ENCODE measurements around the gene CBFA2T3.

Gene CBFA2T3

DNA sequence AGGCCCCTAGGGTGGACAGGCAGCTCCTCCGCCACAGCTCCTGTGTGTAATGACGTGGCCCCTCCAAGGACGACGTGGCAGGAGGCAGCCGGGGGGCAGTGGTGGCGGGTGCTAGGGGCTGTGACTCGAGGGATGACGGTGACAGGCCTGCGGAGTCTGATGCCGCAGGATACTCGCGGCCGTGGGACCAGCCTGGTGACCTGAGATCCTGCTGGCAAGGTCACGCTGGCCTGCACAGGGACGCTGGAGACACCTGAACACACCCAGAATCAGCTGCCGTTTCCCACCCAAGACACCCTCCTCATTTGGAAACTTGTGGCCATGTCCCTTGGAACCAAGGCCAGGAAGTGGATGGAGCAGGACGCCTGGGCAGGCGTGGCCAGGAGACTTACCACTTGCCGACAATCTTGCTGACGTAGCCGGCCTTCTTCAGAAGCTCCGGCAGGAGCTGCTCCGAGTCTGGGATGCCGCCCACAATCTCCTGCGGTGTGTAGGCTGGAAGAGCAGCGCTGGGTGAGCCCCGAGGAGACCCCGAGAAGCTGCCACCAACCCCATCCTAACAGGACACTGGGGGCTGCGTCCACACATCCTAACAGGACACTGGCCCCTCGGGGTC, 136.3 kb downstream of the CBFA2T3 start:
- no peak for DNase-seq (ENCODE audit: low read depth in 2 of 2)

DNA sequence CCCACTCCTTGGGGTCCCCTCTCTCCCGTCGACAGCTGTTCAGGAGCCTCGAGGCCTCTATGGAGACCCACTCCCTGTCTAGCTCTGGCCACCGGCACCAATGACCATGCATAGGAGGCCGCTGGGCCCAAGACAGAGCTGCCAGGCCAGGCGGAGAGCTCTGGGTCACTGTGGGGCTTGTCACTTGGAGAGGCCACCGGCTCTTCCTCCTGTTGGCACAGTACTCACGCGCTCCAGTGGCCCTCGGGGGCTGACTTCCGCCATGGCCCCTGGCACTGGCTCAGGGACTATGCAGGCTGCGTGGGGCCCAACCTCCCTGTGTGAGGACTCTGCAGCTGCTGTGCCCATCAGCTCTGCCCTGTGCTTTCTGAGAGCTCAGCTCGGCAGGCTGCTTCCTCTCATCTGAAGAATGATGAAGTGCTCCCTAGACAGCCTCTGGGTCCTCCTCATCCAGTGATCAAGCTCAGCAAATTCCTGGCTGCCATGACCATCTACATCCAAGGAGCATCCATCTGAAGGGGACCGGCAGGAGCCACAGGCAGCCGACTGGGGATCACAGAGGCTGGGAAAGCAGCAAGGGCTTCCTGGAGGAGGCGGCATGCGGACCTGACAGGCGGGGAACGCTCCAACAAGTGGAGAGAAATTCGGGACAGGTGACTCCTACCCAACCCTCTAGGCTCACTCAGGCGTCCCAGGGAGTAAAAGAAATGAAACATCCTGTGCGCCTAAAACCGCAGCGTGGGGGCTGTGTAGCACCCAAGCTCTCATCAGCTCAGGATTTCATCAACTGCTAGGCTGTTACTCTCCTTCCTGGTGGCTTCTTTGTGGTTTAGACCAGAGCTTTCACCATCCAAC, 137.0 kb downstream of the CBFA2T3 start:
- DNase-seq (ENCODE audit: low read depth in 2 of 2) = no peak

DNA sequence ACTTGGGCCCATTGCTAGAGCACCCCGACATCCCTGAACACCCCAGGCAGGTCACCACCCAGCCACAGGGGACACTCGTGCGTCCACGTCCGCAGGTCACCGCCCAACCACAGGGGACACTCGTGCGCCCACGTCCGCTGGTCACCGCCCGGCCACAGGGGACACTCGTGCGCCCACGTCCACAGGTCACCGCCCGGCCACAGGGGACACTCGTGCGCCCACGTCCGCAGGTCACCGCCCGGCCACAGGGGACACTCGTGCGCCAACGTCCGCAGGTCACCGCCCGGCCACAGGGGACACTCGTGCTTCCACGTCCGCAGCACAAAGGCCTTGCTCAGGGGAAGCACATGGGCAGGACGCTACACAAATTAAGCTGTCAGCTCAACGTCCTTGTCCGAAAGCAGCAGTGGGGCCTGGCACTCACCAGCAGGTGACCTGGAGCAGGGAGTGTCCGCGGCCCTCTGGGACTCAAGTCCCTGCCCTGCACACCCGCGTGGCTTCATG, 137.9 kb downstream of the CBFA2T3 start:
- DNase-seq (ENCODE audit: low read depth in 2 of 2) = no peak

DNA sequence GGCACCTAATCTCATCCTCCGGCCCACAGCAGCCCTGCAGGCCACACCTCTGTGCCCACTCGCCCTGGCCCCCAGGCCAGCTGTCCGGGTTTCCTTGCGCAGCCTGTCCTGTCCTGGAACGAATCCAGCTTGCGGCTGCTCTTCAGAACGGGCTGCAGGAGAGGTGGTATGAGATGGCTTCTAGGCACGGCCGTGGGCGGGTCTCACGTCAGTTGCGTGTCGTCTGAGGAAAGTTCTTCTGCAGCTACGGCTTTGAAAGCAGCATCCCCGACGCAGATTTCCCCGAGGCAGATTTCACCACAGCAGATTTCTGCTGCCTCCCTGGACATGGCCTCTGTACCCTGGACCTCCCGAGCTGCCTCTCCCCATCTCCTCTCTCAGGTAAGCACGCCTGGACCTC, 138.4 kb downstream of the CBFA2T3 start:
- DNase-seq (ENCODE audit: low read depth in 2 of 2) = no peak

DNA sequence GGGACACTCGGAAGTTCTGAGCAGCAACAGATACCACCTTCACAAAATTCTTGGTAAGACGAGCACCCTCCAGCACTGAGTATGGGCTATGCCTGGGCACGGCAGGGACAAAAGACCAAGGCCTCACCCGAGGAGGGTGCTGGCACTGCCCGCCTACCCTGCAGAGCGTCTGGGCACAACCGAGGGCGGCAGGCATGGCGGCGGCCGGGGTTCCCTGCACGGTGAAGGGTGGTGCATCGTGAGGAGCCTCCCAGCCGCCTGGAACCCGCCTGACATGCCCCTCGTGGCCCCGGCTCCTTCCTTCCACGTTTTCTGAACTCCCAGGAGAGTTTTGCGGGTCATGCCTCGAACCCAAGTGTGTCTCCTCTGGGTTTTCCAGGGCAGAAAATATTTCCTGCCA, 139.2 kb downstream of the CBFA2T3 start:
- no peak for DNase-seq (ENCODE audit: low read depth in 2 of 2)

DNA sequence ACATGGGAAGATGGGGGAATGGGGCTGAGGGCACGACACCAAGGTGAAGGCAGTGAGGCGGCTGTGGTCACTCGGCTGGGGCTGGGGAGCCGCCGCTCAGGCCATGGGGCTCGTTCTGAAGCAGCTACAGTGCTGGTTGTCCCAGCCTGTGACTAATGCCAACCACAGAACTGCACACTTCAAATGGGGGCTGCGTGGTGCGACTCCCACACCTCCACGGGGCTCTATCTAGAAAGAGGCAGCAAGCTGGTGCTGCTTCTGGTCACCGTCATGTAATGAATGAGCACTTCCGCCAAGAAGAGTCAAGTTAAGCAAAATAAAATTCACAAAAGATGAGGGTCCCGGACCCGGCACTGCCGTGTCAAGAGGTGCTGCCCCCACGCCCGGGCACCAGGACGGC, 140.2 kb downstream of the CBFA2T3 start:
- DNase-seq (ENCODE audit: low read depth in 2 of 2) = no peak

DNA sequence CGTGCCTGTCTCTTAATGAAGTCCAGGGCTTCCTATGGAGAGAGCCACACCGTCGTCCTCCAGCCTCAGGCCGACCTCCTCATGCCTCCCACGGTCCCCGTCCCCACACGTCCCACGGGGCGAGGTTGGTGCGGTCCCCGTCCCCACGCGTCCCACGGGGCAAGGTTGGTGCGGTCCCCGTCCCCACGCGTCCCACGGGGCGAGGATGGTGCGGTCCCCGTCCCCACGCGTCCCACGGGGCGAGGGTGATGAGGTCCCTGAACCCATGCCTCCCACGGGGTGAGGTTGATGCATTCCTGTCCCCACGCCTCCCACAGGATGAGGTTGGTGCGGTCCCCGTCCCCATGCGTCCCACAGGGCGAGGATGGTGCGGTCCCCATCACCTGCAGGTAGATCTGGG, 141.2 kb downstream of the CBFA2T3 start:
- DNase-seq (ENCODE audit: low read depth in 2 of 2) = no peak

DNA sequence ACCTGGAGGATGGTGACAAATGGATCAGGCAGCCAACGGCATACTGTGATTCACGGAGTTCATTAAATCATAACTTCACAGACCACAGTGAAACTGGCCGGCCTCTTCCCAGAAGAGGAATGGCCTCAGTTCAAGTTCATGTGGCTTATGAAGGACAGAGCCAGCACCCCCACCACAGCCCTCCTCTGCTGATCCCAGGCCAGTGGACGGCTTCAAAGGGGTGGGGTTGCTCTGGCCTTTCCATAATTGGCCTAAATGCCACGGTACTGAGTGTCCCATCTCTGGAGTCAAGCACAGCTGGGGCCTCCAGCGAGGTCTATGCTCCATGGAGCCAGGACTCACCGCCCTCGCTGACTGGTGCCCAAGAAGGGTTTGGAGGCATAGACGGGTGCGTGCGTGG, 141.6 kb downstream of the CBFA2T3 start:
- no peak for DNase-seq (ENCODE audit: low read depth in 2 of 2)

DNA sequence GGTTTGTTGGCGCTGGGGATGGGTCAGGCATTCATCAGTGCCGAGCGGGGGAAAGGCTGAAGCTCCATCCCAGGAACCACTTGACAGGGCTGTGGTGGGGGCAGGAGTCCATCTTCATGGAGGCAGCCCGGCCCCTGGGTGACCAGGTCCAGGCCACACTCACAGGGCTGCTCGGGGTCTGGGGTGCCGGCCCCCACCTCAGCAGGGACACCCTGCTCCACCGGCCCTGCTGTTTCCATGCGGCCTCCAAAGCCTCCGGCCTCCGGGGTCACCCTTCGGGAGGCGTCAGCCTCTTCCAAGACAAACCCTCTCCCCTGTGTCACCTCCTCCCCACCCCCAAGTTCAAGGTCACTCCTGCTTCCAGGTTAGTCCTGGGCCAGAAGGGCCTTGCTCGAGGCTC, 142.3 kb downstream of the CBFA2T3 start:
- no peak for DNase-seq (ENCODE audit: low read depth in 2 of 2)

DNA sequence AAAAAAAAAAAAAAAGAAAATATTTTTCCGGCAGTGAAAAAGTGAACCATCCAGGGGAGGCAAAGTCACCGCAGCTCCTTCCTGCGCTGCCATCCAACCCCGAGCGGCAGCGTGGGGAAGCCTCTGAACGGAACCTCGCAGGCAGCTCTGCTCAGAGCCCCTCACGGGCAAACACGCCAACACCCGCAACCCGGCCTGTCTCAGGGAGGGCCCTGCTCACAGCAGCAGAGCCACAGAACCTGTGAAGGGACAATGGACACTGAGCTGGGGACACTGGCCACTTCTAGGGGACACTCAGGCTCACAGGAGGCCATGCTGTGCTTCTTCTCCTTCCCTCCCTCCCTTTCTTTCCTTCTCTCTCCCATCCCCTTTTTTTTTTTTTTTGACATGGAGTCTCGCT, 143.9 kb downstream of the CBFA2T3 start:
- DNase-seq (ENCODE audit: low read depth in 2 of 2) = no peak

DNA sequence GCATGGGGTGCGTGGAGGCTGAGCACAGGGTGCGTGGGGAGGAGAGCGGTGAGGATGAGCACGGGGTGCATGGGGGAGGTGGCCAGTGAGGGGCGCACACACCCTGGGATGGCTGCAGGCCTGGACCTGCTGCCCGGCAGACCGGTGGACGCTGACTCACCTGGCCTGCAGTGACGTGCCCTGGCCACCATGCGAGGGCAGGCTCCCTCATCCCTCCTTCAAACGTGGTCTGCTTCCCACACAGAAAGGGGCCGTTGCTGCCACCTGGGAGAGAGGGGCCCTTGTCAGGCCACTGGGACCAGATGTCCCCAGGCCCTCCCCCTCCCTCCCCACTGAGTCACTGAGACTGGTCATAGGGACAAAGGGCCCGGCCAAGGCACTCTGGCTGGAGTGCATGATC, 145.2 kb downstream of the CBFA2T3 start:
- no peak for DNase-seq (ENCODE audit: low read depth in 2 of 2)

DNA sequence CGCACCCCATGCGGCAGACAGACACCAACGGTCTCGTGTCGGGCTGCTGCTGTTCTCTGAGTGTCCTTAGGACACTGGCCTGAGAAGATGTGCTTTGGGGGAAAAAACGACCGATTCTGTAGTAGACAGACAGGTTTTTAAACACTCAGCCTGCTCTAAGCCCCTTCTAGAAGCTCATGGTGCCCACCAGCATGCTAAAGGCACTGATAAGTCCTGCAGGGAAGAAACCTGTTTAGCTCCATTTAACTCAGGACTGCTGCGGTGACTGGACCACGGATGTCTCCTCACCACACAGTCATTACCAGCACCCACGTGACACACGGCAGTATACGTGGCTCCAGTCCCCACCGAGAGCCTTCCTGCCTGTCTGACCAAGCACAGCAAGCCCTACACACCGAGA, 146.2 kb downstream of the CBFA2T3 start:
- DNase-seq (ENCODE audit: low read depth in 2 of 2) = no peak

DNA sequence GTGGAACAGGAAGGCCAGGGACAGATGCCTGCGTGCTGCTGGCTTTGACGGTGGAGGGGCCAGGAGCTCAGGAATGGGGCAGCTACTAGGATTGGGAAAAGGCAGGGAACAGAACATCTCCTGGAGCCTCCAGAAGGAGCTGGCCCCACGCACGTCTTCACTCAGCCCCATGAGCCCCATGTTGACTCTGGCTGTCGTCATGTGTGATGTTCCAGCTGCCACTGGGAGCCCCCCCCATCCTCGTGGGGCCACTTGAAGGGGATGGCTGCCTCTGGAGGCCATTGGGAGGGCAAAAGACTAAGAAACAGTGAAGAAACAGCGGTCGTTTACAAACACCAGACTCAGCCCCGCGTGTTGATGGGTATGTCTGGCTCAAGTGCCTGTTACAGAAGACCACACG, 146.7 kb downstream of the CBFA2T3 start:
- DNase-seq (ENCODE audit: low read depth in 2 of 2) = no peak

DNA sequence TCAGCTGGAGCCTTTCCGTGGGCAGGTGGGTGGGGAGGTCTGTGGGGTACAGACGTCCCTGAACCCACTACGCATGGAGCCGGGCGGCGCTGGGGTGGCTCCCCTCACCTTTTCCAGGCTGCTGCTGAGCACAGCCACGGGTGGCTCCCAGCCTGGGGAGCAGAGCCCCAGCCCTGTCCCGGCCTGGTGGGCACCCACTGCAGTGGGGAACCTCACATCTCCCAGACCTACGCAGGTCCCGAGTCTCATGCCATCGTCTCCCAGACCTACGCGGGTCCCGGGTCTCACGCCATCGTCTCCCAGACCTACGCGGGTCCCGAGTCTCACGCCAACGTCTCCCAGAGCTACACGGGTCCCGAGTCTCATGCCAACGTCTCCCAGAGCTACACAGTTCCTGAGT, 148.3 kb downstream of the CBFA2T3 start:
- DNase-seq (ENCODE audit: low read depth in 2 of 2) = no peak

DNA sequence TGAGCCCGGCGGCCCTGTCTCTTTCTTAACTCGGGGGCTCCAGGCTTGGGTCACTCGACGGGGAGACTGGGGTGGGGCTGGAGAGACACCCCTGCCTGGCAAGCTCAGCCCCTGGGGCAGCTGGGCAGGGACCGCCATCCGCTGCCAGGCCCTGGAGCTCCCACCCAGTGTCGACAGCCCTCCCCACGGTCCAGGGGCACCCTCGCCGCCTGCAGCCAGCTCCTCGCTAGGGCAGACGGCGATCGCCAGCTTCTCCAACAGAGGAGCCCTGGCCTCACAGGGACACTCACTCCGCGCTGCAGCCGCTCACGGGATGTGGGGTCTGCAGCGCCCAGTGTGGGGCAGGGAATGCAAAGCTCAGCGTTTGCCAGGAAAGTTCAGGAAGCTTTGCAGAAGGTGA, 149.3 kb downstream of the CBFA2T3 start:
- no peak for DNase-seq (ENCODE audit: low read depth in 2 of 2)

DNA sequence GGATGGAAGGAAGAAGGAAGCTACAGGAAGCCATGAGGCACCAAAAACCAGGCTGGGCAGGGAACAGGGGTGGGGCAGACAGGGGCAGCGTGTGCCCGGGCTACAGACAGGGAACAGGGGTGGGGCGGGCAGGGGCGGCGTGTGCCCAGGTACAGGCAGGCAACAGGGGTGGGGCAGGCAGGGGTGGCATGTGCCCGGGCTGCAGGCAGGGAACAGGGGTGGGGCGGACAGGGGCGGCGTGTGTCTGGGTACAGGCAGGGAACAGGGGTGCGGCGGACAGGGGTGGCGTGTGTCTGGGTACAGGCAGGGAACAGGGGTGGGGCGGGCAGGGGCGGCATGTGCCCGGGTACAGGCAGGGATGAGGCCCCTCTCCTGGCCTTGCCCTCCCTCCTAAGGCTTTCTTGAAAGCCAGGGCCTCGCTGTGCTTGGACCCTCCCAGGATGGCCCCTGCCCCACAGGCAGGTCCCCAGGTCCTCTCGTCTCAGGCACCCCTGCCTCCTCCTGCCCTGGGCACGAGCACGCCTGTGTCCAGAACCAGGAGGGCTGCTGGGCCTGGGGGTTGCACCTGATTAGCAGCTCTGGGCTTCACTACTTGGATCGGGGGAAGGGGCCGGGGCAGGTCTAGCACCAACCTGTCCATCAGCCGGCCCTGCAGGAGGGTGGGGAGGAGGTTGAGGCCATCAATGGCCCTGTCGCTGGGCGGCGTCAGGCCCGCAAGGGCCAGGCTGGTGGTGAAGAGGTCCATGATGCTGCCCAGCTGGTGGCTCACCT, 150.8 kb downstream of the CBFA2T3 start:
- no peak for DNase-seq (ENCODE audit: low read depth in 2 of 2)

DNA sequence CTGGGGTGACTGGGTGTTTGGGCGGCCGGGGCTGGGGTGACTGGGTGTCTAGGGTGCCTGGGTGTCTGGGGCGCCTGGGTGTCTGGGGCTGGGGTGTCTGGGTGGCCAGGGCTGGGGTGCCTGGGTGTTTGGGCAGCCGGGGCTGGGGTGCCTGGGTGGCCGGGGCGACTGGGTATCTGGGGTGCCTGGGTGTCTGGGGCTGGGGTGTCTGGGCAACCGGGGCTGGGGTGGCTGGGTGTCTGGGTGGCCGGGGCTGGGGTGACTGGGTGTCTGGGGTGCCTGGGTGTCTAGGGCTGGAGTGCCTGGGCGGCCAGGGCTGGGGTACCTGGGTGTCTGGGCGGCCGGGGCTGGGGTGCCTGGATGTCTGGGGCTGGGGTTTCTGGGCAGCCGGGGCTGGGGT, 151.9 kb downstream of the CBFA2T3 start:
- DNase-seq (ENCODE audit: low read depth in 2 of 2) = no peak
